ENCODE data around the gene C14orf93. TPM values are rescaled to one million over a fixed set of nuclear protein-coding genes. Genes with fewer than 3 reads are reported as not detected.

Gene C14orf93
- total and polyA plus RNA-seq, 2 donors (not counting 1 experiment from before 2014, with no cell fraction given) = 17.9 to 26.8 TPM

- peak; percentile 64 for ATAC-seq (ENCODE audit: low read depth)
Measured at GRCh38 chr14:22982477-22983245, 27.3 kb downstream of the C14orf93 start, which contains the start of gene AJUBA. Gene AJUBA (minus strand): TSS chr14:22982551. CDS start chr14:22982266, 285 bp downstream.

More at GRCh38 chr14:22982477-22983245, 27.3 kb downstream of the C14orf93 start, which contains the start of gene AJUBA:
- Histone ChIP-seq H3K27me3 (replicated peaks in 1 of 4; ENCODE audit: control extremely low read depth in 1 of 4, control insufficient read depth in 3 of 4, insufficient read depth in 4 of 4, low read length in 3 of 4) (peaks cover 0 to 31% (median 15%) of the 10 kb centered on the region in 4 experiments), H3K36me3 (replicated peaks in 1 of 2; ENCODE audit: control extremely low read depth in 1 of 2, control insufficient read depth in 1 of 2, extremely low read depth in 1 of 2, insufficient read depth in 2 of 2, low read length in 1 of 2) (peaks cover 0 to 3% of the 10 kb centered on the region in 2 experiments), H3K4me2 (replicated peaks; ENCODE audit: low read depth, low read length, poor library complexity, severe bottlenecking) (peak within 1 kb of the TSS; percentile 95), H3K4me1 (ENCODE audit: control insufficient read depth in 2 of 2, insufficient read depth in 2 of 2, low read length in 2 of 2) (peaks cover 26 to 31% of the 10 kb centered on the region in 2 donors), H3K4me3 (ENCODE audit: control extremely low read depth in 1 of 5, extremely low read depth in 1 of 5, insufficient read depth in 1 of 5, low read depth in 2 of 5, low read length in 4 of 5) (peak within 1 kb of the TSS; percentile 58 to 86 (median 75)), H3K27ac (ENCODE audit: low read length in 2 of 2) (no peak within 1 kb of the TSS), H3K9me3 (ENCODE audit: control extremely low read depth in 1 of 3, control insufficient read depth in 2 of 3, insufficient read depth in 1 of 3, low read length in 2 of 3) (peaks cover 0 to 8% (median 0%) of the 10 kb centered on the region in 3 donors), H3K9ac (ENCODE audit: low read length) (peak within 1 kb of the TSS; percentile 71), H3K79me2 (ENCODE audit: control insufficient read depth, insufficient read depth, low read length) (no peaks in the 10 kb centered on the region), H4K20me1 (ENCODE audit: control insufficient read depth, insufficient read depth, low read length, poor library complexity, severe bottlenecking) (no peaks in the 10 kb centered on the region), H2AFZ (ENCODE audit: insufficient read depth, low read depth, low read length, poor library complexity, severe bottlenecking) (peak within 1 kb of the TSS; percentile 90)
- Mint-ChIP-seq H3K27me3 (peaks cover 4% of the 10 kb centered on the region), H3K4me1 (peaks cover 11% of the 10 kb centered on the region), H3K4me3 (no peak within 1 kb of the TSS), H3K9me3 (ENCODE audit: insufficient read depth) (no peaks in the 10 kb centered on the region), H3K27ac (no peak within 1 kb of the TSS)
- intact Hi-C loops (cut with micrococcal nuclease) = loop anchor here (1.0 to 10.0 kb wide), 8 partner anchors 9 to 668 kb away; partner anchors contain the start of genes HAUS4 and LRP10
- TF ChIP-seq CTCF (IDR thresholded peaks at IDR 0.05) (no peak), EZH2 (IDR thresholded peaks at IDR 0.05; ENCODE audit: borderline replicate concordance, insufficient read depth, low read depth, low read length, poor library complexity, severe bottlenecking) (no peak)
- peak; percentile 80 for DNase-seq
- 1% methylated on average over 48 of the region's 48 CpGs for WGBS (ENCODE audit: insufficient coverage)
- POLR2A ChIA-PET = interaction anchor here (0.7 to 2.0 kb wide), 2 partner anchors 74 to 75 kb away, joined by 4 to 6 read pairs; no protein-coding TSS in a partner anchor
- CTCF ChIA-PET = interaction anchor here (0.5 to 36.3 kb wide), 29 partner anchors 10 to 662 kb away, joined by 3 to 1134 read pairs (median 5); partner anchors contain the start of genes C14orf93, CDH24, PRMT5 and RBM23
